RWPE2 (cell line): ENCODE results near the gene CDH4.

Experiments
- ATAC-seq: fragments of 200-7000 bp; cut with Tn5 transposase; 3 replicates; pipeline ENCODE4 v1.9.1; 2021; ENCODE audit warnings: low read depth
- DNase-seq: peaks from one replicate; pipeline ENCODE4 v3.0.0-alpha.2; 2020; ENCODE audit warnings: low spot score
- H3K27ac ChIP-seq: fragments of 450-650 bp; 2 replicates; pipeline ENCODE4 v1.5.1; 2017; ENCODE audit warnings: mild to moderate bottlenecking; ENCODE audit not compliant: poor library complexity, severe bottlenecking
- H3K27me3 ChIP-seq: fragments of 250-450 bp; sonication (Bioruptor Pico); 2 replicates; pipeline ENCODE4 v1.5.1; 2021; ENCODE audit warnings: mild to moderate bottlenecking, moderate library complexity; ENCODE audit not compliant: insufficient read depth, poor library complexity, severe bottlenecking
- H3K36me3 ChIP-seq: fragments of 250-450 bp; sonication (Bioruptor Pico); 2 replicates; pipeline ENCODE4 v1.5.1; 2020; ENCODE audit warnings: low read depth, mild to moderate bottlenecking, moderate library complexity
- H3K4me1 ChIP-seq: fragments of 250-450 bp; sonication (Bioruptor Pico); 2 replicates; pipeline ENCODE4 v1.5.1; 2021; ENCODE audit warnings: mild to moderate bottlenecking, moderate library complexity; ENCODE audit not compliant: insufficient read depth, poor library complexity, severe bottlenecking
- H3K4me3 ChIP-seq: fragments of 250-450 bp; sonication (Bioruptor Pico); 2 replicates; pipeline ENCODE4 v1.5.1; 2021; ENCODE audit warnings: mild to moderate bottlenecking, moderate library complexity; ENCODE audit not compliant: severe bottlenecking
- H3K9me3 ChIP-seq: fragments of 250-450 bp; sonication (Bioruptor Pico); 2 replicates; pipeline ENCODE4 v1.5.1; 2021; ENCODE audit warnings: mild to moderate bottlenecking, moderate library complexity; ENCODE audit not compliant: severe bottlenecking
- CTCF ChIP-seq: fragments of 450-650 bp; IDR thresholded peaks from one replicate; pipeline ENCODE4 v1.5.1; 2017; ENCODE audit warnings: mild to moderate bottlenecking, moderate library complexity; ENCODE audit not compliant: poor library complexity, severe bottlenecking

Gene CDH4

GRCh38 chr20:61444637-61445036 lies 192.6 kb downstream of the CDH4 start:
- Histone ChIP-seq H3K9me3 (no peaks in the 10 kb centered on the region), H3K27ac (no peak overlapping the region), H3K4me1 (peaks cover 23% of the 10 kb centered on the region), H3K36me3 (0 out of 2 replicates have a peak, but pooled peaks cover 3% of the 10 kb centered on the region), H3K4me3 (no peak overlapping the region), H3K27me3 (no peaks in the 10 kb centered on the region)
- no peak for ATAC-seq
- TF ChIP-seq CTCF = no peak
- no peak for DNase-seq

- DNase-seq = peak; percentile 74
- H3K9me3 ChIP-seq = no peaks in the 10 kb centered on the region
- no peak for TF ChIP-seq CTCF
Measured at GRCh38 chr20:61445138-61445537, 193.1 kb downstream of the CDH4 start.

GRCh38 chr20:61445741-61446140 lies 193.7 kb downstream of the CDH4 start:
- TF ChIP-seq CTCF = no peak
- Histone ChIP-seq H3K27me3 (no peaks in the 10 kb centered on the region), H3K27ac (no peak overlapping the region), H3K36me3 (0 out of 2 replicates have a peak, but pooled peaks cover 4% of the 10 kb centered on the region), H3K4me1 (peaks cover 23% of the 10 kb centered on the region), H3K4me3 (no peak overlapping the region), H3K9me3 (no peaks in the 10 kb centered on the region)
- ATAC-seq = no peak
- DNase-seq = peak; percentile 76

More at GRCh38 chr20:61445138-61445537, 193.1 kb downstream of the CDH4 start:
- Histone ChIP-seq H3K4me3 (no peak overlapping the region), H3K27me3 (no peaks in the 10 kb centered on the region), H3K4me1 (peaks cover 23% of the 10 kb centered on the region), H3K27ac (no peak overlapping the region), H3K36me3 (0 out of 2 replicates have a peak, but pooled peaks cover 4% of the 10 kb centered on the region)
- ATAC-seq = 0 out of 3 replicates have a peak, but pooled peaks have one; percentile 2

- DNase-seq (no peak), ATAC-seq (no peak)
- peaks cover 9% of the 10 kb centered on the region for H3K4me1 ChIP-seq
- 0 out of 2 replicates have a peak, but pooled peaks cover 4% of the 10 kb centered on the region for H3K36me3 ChIP-seq
- no peak overlapping the region for H3K4me3 ChIP-seq
- no peaks in the 10 kb centered on the region for H3K27me3 ChIP-seq
- no peak overlapping the region for H3K27ac ChIP-seq
- H3K9me3 ChIP-seq = no peaks in the 10 kb centered on the region
- no peak for TF ChIP-seq CTCF
Measured at GRCh38 chr20:61447952-61448351, 195.9 kb downstream of the CDH4 start.

GRCh38 chr20:61448386-61448785 lies 196.3 kb downstream of the CDH4 start:
- ATAC-seq (no peak), DNase-seq (no peak)
- no peaks in the 10 kb centered on the region for H3K9me3 ChIP-seq
- H3K27me3 ChIP-seq = no peaks in the 10 kb centered on the region
- no peak for TF ChIP-seq CTCF
- H3K27ac ChIP-seq = no peak overlapping the region
- 0 out of 2 replicates have a peak, but pooled peaks cover 4% of the 10 kb centered on the region for H3K36me3 ChIP-seq
- H3K4me1 ChIP-seq = peaks cover 4% of the 10 kb centered on the region
- H3K4me3 ChIP-seq = no peak overlapping the region
